CD4-positive, alpha-beta T cell treated with Interleukin-4 for 4 hours (primary cell): ENCODE data around the gene LRIG2.
"Not testable (repeated sequence)": the region's sequence is repeated elsewhere in the genome, so short reads cannot be mapped to it uniquely, and the experiment has no call there.

Experiments used
- DNase-seq: peaks from one replicate; pipeline ENCODE4 v3.0.0-alpha.2; 2020

Gene LRIG2

GRCh38 chr1:113058941-113059706 is 13.9 kb upstream of the LRIG2 start:
- no peak for DNase-seq

GRCh38 chr1:113063456-113063855 is 9.5 kb upstream of the LRIG2 start:
- DNase-seq, result not testable (repeated sequence)

GRCh38 chr1:113072141-113072756 is 749 bp upstream of the LRIG2 start:
- DNase-seq, result no peak

GRCh38 chr1:113073479-113073950 is 517 bp downstream of the LRIG2 start:
- DNase-seq, result peak; percentile 3

- DNase-seq, result no peak
Measured at GRCh38 chr1:113074237-113074636, 1.2 kb downstream of the LRIG2 start.

GRCh38 chr1:113077978-113078377 is 5.0 kb downstream of the LRIG2 start:
- not testable (repeated sequence) for DNase-seq

- no peak for DNase-seq
Measured at GRCh38 chr1:113086541-113086940, 13.5 kb downstream of the LRIG2 start.

- DNase-seq, result no peak
Measured at GRCh38 chr1:113088972-113089371, 16.0 kb downstream of the LRIG2 start.

GRCh38 chr1:113090051-113090450 is 17.1 kb downstream of the LRIG2 start:
- DNase-seq, result no peak

- DNase-seq, result no peak
Measured at GRCh38 chr1:113091988-113092594, 19.1 kb downstream of the LRIG2 start.

GRCh38 chr1:113094506-113094905 is 21.5 kb downstream of the LRIG2 start:
- DNase-seq, result no peak

GRCh38 chr1:113095790-113096455 is 22.9 kb downstream of the LRIG2 start:
- DNase-seq, result no peak

- DNase-seq, result no peak
Measured at GRCh38 chr1:113096493-113096892, 23.5 kb downstream of the LRIG2 start.

GRCh38 chr1:113101588-113101987 is 28.6 kb downstream of the LRIG2 start:
- DNase-seq, result no peak

- DNase-seq, result no peak
Measured at GRCh38 chr1:113103048-113103447, 30.1 kb downstream of the LRIG2 start.

GRCh38 chr1:113103977-113104376 is 31.0 kb downstream of the LRIG2 start:
- DNase-seq, result no peak

- no peak for DNase-seq
Measured at GRCh38 chr1:113106910-113107309, 33.9 kb downstream of the LRIG2 start.

GRCh38 chr1:113109908-113110554 is 37.0 kb downstream of the LRIG2 start:
- DNase-seq, result no peak

GRCh38 chr1:113118266-113118665 is 45.3 kb downstream of the LRIG2 start:
- no peak for DNase-seq

- DNase-seq, result no peak
Measured at GRCh38 chr1:113123737-113124136, 50.7 kb downstream of the LRIG2 start.

GRCh38 chr1:113124366-113124765 is 51.4 kb downstream of the LRIG2 start:
- no peak for DNase-seq

- no peak for DNase-seq
Measured at GRCh38 chr1:113125517-113125916, 52.5 kb downstream of the LRIG2 start.

GRCh38 chr1:113126207-113126606 is 53.2 kb downstream of the LRIG2 start:
- no peak for DNase-seq
